ENCODE results near the gene TARS2.

GRCh38 chr1:150469291-150469690 is 17.9 kb upstream of the TARS2 start:
- TF ChIP-seq POLR2A (IDR thresholded peaks at IDR 0.05) (no peak), CTCF (IDR thresholded peaks at IDR 0.05) (no peak)
